SK-N-SH (cell line): ENCODE measurements around the gene C12orf57. TPM values are rescaled to one million over a fixed set of nuclear protein-coding genes. Genes with fewer than 3 reads are reported as not detected.

ENCODE experiments used
- CTCF ChIA-PET: fragments of 300-600, 350-600 bp; formaldehyde crosslinking; extraction: SDS; loops from one replicate; lab custom pipeline; 2021; lab: Yijun Ruan, JAX
- POLR2A ChIA-PET: fragments of 350-600 bp; sonication (Branson Sonifier 250); formaldehyde crosslinking; extraction: SDS; loops from one replicate; lab custom pipeline; 2020; ENCODE audit warnings: antibody characterized with exemption, inconsistent platforms; lab: Yijun Ruan, JAX
- DNase-seq: peaks from one replicate; pipeline ENCODE4 v3.0.0; 2012
- H2AFZ ChIP-seq: fragments of 200-600 bp; sonication (generic); 2 replicates; pipeline ENCODE4 v1.8.1; 2016; ENCODE audit warnings: antibody characterized with exemption, mild to moderate bottlenecking, low read depth
- H3F3A ChIP-seq: fragments of 200-600 bp; sonication (generic); replicated peaks from 2 replicates; pipeline ENCODE3; 2016; ENCODE audit warnings: antibody characterized with exemption, mild to moderate bottlenecking; ENCODE audit not compliant: insufficient read depth
- H3K27ac ChIP-seq, 2 experiments: fragments of 200-500 bp in 1 of 2; fragments of 200-600 bp in 1 of 2; sonication (Bioruptor generic) in 1 of 2; sonication (generic), shearing (Covaris generic) in 1 of 2; 2 replicates each; pipeline versions ENCODE4 v1.5.1 to v1.6.1; 2014 to 2016; ENCODE audit warnings: low read depth in 2 of 2, inconsistent platforms in 1 of 2, low read length in 1 of 2, mild to moderate bottlenecking in 1 of 2, mixed read lengths in 1 of 2
- H3K27me3 ChIP-seq: fragments of 200-600 bp; sonication (generic), shearing (Covaris generic); 2 replicates; pipeline ENCODE4 v1.6.1; 2016; ENCODE audit warnings: mixed run types; ENCODE audit not compliant: insufficient read depth
- H3K36me3 ChIP-seq, 2 experiments: fragments of 200-500 bp in 1 of 2; fragments of 200-600 bp in 1 of 2; sonication (Bioruptor generic) in 1 of 2; sonication (generic) in 1 of 2; replicated peaks in 1 of 2; 2 replicates each; pipeline versions ENCODE3 to v1.5.1; 2014 to 2016; ENCODE audit warnings: low read length in 1 of 2, mild to moderate bottlenecking in 1 of 2; ENCODE audit not compliant: insufficient read depth in 2 of 2, control insufficient read depth in 1 of 2
- H3K4me1 ChIP-seq, 2 experiments: fragments of 200-500 bp in 1 of 2; fragments of 200-600 bp in 1 of 2; sonication (Bioruptor generic) in 1 of 2; sonication (generic), shearing (Covaris generic) in 1 of 2; 2 replicates each; pipeline versions ENCODE4 v1.5.1 to v1.6.1; 2014 to 2016; ENCODE audit warnings: low read depth in 1 of 2, low read length in 1 of 2, mixed run types in 1 of 2; ENCODE audit not compliant: insufficient read depth in 2 of 2, control insufficient read depth in 1 of 2
- H3K4me2 ChIP-seq: fragments of 200-600 bp; sonication (generic), shearing (Covaris generic); 2 replicates; pipeline ENCODE4 v1.6.1; 2017; ENCODE audit warnings: mixed run types
- H3K4me3 ChIP-seq, 2 experiments: fragments of 200-500 bp in 1 of 2; fragments of 200-600 bp in 1 of 2; sonication (Bioruptor generic) in 1 of 2; sonication (generic), shearing (Covaris generic) in 1 of 2; 2 replicates each; pipeline versions ENCODE4 v1.5.1 to v1.8.1; 2014 to 2016; ENCODE audit warnings: low read depth in 2 of 2, inconsistent platforms in 1 of 2, low read length in 1 of 2, mild to moderate bottlenecking in 1 of 2, mixed read lengths in 1 of 2, moderate library complexity in 1 of 2
- H3K79me2 ChIP-seq: fragments of 200-600 bp; sonication (generic); 2 replicates; pipeline ENCODE4 v1.8.1; 2017; ENCODE audit warnings: mild to moderate bottlenecking; ENCODE audit not compliant: insufficient read depth
- H3K9ac ChIP-seq: fragments of 200-600 bp; sonication (generic); 2 replicates; pipeline ENCODE4 v1.6.1; 2017; ENCODE audit warnings: mixed run types
- H3K9me2 ChIP-seq: fragments of 200-600 bp; sonication (generic); 2 replicates; pipeline ENCODE4 v1.6.1; 2017; ENCODE audit warnings: mixed run types
- H3K9me3 ChIP-seq: fragments of 200-600 bp; sonication (generic); 2 replicates; pipeline ENCODE4 v1.6.1; 2017; ENCODE audit warnings: mixed run types, mild to moderate bottlenecking, moderate library complexity
- H4K20me1 ChIP-seq: fragments of 200-600 bp; sonication (generic); 2 replicates; pipeline ENCODE4 v1.6.1; 2017; ENCODE audit warnings: mild to moderate bottlenecking, mixed run types; ENCODE audit not compliant: insufficient read depth
- NFIC ChIP-seq: IDR thresholded peaks from 2 replicates; pipeline ENCODE4 v1.4.0; 2012; ENCODE audit warnings: borderline replicate concordance
- PBX3 ChIP-seq: IDR thresholded peaks from 2 replicates; pipeline ENCODE4; 2012
- POLR2AphosphoS5 ChIP-seq: IDR thresholded peaks from 2 replicates; pipeline ENCODE4 v1.6.1; 2012; ENCODE audit warnings: low read depth, low read length
- RAD21 ChIP-seq: IDR thresholded peaks from 2 replicates; pipeline ENCODE4 v1.6.1; 2012; ENCODE audit warnings: mild to moderate bottlenecking, low read length
- RCOR1 ChIP-seq: fragments of 150-350 bp; IDR thresholded peaks from 2 replicates; pipeline ENCODE4 v1.6.1; 2017; ENCODE audit warnings: antibody characterized with exemption, low read length
- RXRA ChIP-seq: IDR thresholded peaks from 2 replicates; pipeline ENCODE4 v1.4.0; 2012; ENCODE audit warnings: low read depth, mild to moderate bottlenecking, borderline replicate concordance
- SIN3A ChIP-seq: IDR thresholded peaks from 2 replicates; pipeline ENCODE4 v1.6.1; 2012; ENCODE audit warnings: low read depth, mild to moderate bottlenecking, low read length, moderate library complexity, borderline replicate concordance
- WGBS: methylation state at CpG from one replicate; pipeline ENCODE4 v1.1.6; 2017; ENCODE audit warnings: low lambda C conversion rate; 5-methylcytosine and 5-hydroxymethylcytosine counted together
- polyA plus RNA-seq, 3 experiments: library from polyadenylated mRNA; depleted of rRNA; stranded (reverse); fragments of >200 nt; gene quantifications; 2 replicates each; pipeline ENCODE4 v1.2.3, GENCODE V29; 2012
- TF ChIP-seq, protein P1 (sequence below): fragments of 150-350 bp; IDR thresholded peaks from 2 replicates; pipeline ENCODE4 v1.6.1; 2017; ENCODE audit warnings: antibody characterized with exemption, low read length, low read depth, borderline replicate concordance
- TF ChIP-seq, protein P2 (sequence below): fragments of 200-600 bp; sonication (generic); IDR thresholded peaks from 2 replicates; pipeline ENCODE4 v1.6.1; 2017; ENCODE audit warnings: antibody characterized with exemption, mild to moderate bottlenecking, moderate library complexity

C12orf57 gene
- polyA plus RNA-seq, 1 of the 3 experiments (the other 2 are of a cell fraction): 659 TPM

DNA sequence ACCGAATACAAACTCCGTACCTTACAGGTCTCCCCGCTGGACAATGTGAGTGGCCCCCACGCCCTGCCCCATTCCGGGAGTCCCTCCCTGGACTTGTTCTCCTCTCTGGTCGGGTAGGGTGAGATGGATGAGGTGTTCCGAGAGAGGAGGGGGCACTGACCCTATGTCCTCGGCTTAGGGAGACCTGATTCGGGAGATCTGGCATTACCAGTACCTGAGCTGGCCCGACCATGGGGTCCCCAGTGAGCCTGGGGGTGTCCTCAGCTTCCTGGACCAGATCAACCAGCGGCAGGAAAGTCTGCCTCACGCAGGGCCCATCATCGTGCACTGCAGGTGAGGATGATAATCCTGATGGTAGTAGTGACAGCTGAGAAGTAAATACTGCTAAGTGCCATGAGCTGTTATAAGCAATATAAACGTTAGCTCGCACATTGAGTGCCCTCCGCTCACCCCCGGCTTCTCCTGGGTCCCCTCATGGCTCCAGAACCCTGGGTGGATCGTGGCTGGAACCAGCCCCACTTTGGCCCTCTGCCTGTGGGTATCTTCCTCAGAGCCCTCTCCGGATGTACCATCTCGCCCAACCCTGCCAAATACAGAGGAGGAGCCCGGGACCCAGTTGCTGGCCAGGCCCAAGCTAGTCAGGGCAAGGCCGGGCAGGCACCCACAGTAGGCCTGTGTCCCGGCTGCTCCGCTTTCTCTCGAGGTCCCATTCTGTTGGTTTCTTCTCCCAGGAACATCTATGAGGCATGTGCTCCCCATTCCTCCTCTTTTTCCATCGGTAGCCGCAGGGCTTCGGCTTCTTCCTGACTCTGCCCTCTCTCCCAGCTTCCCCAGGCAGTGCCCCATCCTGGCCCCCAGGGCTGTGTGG, 14.2 kb downstream of the C12orf57 start:
- WGBS: 85% methylated on average over 28 of the region's 28 CpGs
- CTCF ChIA-PET: interaction anchor here (1.6 to 8.0 kb wide), 3 partner anchors 12 to 33 kb away, joined by 5 to 114 read pairs (median 62); partner anchors contain the start of genes C12orf57 and RNU7-1

More for the DNA sequence above, 14.2 kb downstream of the C12orf57 start:
- Histone ChIP-seq H3K79me2 (no peaks in the 10 kb centered on the region), H3K4me2 (no peak overlapping the region), H2AFZ (no peak overlapping the region), H3K27me3 (no peaks in the 10 kb centered on the region), H3K9me3 (no peaks in the 10 kb centered on the region), H3K4me1 (peaks cover 0 to 8% of the 10 kb centered on the region in 2 experiments; a peak in 2 of 4 replicates), H3K9ac (no peak overlapping the region), H3K9me2 (no peaks in the 10 kb centered on the region), H3F3A (no peaks in the 10 kb centered on the region), H3K4me3 (no peak overlapping the region), H4K20me1 (no peaks in the 10 kb centered on the region), H3K27ac (no peak overlapping the region), H3K36me3 (no peaks in the 10 kb centered on the region)
- DNase-seq: no peak
- TF ChIP-seq RCOR1: no peak
- no peak for TF ChIP-seq SIN3A
- TF ChIP-seq RXRA: no peak
- no peak for TF ChIP-seq RAD21
- TF ChIP-seq, protein P1, sequence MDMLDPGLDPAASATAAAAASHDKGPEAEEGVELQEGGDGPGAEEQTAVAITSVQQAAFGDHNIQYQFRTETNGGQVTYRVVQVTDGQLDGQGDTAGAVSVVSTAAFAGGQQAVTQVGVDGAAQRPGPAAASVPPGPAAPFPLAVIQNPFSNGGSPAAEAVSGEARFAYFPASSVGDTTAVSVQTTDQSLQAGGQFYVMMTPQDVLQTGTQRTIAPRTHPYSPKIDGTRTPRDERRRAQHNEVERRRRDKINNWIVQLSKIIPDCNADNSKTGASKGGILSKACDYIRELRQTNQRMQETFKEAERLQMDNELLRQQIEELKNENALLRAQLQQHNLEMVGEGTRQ: no peak
- TF ChIP-seq, protein P2, sequence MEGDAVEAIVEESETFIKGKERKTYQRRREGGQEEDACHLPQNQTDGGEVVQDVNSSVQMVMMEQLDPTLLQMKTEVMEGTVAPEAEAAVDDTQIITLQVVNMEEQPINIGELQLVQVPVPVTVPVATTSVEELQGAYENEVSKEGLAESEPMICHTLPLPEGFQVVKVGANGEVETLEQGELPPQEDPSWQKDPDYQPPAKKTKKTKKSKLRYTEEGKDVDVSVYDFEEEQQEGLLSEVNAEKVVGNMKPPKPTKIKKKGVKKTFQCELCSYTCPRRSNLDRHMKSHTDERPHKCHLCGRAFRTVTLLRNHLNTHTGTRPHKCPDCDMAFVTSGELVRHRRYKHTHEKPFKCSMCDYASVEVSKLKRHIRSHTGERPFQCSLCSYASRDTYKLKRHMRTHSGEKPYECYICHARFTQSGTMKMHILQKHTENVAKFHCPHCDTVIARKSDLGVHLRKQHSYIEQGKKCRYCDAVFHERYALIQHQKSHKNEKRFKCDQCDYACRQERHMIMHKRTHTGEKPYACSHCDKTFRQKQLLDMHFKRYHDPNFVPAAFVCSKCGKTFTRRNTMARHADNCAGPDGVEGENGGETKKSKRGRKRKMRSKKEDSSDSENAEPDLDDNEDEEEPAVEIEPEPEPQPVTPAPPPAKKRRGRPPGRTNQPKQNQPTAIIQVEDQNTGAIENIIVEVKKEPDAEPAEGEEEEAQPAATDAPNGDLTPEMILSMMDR: no peak
- TF ChIP-seq POLR2AphosphoS5: no peak
- TF ChIP-seq NFIC: no peak
- TF ChIP-seq PBX3: no peak
- POLR2A ChIA-PET: interaction anchor here (1.0 to 1.2 kb wide), 2 partner anchors 10 to 14 kb away, joined by 3 to 5 read pairs; partner anchors contain the start of genes C12orf57 and RNU7-1
